ENCODE measurements around the gene SP100.
"Not testable (repeated sequence)": the region's sequence is repeated elsewhere in the genome, so short reads cannot be mapped to it uniquely, and the experiment has no call there.

The SP100 gene

DNA sequence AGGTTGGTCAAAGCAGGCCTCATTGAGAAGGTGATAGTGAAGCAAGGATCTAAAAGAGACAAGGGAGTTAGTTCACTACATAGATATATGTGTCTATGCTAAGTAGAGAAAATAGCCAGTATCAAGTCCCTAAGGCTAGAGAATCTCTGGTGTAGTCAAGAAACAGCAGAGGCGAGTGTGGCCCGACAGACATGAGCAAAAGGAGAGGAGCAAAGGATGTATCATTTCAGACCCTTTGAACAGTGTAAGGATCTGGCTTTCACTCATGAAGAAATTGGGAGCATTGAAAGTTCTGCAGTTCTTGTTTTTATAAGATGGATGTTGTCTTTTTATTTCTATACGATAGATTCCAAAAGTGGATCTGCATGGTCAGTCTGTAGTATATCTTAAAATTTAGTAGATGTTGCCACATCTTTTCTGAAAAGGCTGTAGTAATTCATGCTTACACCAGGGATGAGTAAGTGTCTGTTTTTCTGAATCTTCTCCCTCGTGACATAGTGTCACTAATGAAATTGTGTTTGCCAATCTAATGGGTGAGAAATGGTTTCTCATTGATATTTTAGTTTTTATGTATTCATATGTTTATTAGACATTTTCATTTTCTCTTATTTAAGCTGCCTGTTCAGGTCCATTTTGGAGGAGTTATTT lies 18.8 kb downstream of the SP100 start:
- TF ChIP-seq, protein P1, sequence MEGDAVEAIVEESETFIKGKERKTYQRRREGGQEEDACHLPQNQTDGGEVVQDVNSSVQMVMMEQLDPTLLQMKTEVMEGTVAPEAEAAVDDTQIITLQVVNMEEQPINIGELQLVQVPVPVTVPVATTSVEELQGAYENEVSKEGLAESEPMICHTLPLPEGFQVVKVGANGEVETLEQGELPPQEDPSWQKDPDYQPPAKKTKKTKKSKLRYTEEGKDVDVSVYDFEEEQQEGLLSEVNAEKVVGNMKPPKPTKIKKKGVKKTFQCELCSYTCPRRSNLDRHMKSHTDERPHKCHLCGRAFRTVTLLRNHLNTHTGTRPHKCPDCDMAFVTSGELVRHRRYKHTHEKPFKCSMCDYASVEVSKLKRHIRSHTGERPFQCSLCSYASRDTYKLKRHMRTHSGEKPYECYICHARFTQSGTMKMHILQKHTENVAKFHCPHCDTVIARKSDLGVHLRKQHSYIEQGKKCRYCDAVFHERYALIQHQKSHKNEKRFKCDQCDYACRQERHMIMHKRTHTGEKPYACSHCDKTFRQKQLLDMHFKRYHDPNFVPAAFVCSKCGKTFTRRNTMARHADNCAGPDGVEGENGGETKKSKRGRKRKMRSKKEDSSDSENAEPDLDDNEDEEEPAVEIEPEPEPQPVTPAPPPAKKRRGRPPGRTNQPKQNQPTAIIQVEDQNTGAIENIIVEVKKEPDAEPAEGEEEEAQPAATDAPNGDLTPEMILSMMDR (IDR thresholded peaks at IDR 0.05; ENCODE audit: borderline replicate concordance, insufficient read depth, low read depth, low read length), result no peak
- no peak overlapping the region for H3K4me3 ChIP-seq (ENCODE audit: low read depth, low read length)

DNA sequence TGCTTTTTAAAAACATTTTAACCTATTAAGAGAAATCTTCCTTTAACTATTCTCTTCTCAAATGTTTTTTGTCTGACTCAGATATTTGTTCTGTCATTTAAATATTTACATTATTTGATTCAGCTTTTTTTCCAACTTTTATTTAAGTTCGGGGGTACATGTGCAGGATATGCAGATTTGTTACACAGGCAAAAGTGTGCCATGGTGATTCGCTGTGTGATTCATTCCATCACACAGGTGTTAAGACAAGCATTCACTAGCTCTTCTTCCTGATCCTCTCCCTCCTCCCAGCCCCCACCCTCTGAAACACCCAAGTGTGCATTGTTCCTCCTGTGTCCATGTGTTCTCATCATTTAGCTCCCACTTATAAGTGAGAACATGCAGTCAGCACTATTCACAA lies 19.4 kb downstream of the SP100 start:
- H3K4me3 ChIP-seq (ENCODE audit: low read depth, low read length), result no peak overlapping the region
- TF ChIP-seq, protein P1 (IDR thresholded peaks at IDR 0.05; ENCODE audit: borderline replicate concordance, insufficient read depth, low read depth, low read length), result no peak

DNA sequence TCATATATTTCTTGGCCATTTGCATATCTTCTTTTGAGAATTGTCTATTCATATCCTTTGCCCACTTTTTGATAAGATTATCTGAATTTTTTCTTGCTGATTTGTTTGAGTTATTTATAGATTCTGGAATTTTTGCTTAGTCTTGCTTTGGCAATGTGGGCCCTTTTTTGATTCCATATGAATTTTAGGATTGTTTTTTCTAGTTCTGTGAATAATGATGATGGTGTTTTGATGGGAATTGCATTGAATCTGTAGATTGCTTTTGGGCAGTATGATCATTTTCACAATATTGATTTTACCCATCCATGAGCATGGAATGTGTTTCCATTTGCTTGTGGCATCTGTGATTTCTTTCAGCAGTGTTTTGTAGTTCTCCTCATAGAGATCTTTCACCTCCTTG lies 23.1 kb downstream of the SP100 start:
- H3K4me3 ChIP-seq (ENCODE audit: low read depth, low read length), result not testable (repeated sequence)

DNA sequence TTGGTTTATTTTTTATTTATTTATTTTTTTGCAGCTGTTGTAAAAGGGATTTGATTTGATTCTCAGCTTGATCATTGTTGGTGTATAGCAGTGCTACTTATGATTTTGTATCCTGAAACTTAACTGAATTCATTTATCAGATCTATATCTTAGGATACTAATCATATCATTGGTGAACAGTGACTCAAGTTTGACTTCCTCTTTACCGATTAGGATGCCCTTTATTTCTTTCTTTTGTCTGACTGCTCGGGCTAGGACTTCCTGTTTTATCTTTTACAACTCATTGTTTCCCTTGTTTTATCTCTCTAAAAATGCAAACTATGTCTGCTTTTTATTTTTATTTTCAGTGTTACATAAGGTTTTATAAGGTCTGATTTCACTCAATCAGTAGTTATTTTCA lies 23.6 kb downstream of the SP100 start:
- H3K4me3 ChIP-seq (ENCODE audit: low read depth, low read length), result no peak overlapping the region
- TF ChIP-seq, protein P1 (IDR thresholded peaks at IDR 0.05; ENCODE audit: borderline replicate concordance, insufficient read depth, low read depth, low read length), result no peak

DNA sequence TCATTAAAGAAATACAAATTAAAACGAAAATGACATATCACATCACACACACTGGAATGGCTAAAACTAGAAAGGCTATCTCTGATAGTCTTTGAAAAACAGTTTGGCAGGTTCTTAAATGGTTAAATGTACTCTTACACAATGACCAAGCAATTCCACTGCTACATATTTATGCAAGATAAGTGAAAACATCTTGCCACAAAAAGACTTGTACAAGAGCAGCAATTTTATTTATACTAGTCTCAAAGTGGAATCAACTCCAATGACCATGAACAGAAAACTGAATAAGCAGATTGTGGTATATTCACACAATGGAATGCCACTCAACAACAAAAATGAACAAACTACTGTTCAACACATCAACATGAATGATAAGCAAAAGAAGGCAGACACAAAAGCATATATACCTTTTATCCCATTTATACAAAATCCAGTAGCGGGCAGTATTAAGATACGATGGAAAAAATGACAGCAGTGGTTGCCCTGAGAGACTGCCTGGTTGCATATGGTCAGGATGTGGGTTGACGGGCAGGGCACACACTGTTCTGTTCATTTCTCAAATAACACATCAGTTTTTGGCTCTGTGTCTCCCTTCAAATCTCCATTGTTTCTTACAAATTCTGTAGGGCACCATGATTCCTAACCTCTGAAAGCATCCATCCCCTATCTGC lies 25.4 kb downstream of the SP100 start:
- TF ChIP-seq, protein P1 (IDR thresholded peaks at IDR 0.05; ENCODE audit: borderline replicate concordance, insufficient read depth, low read depth, low read length), result no peak
- no peak overlapping the region for H3K4me3 ChIP-seq (ENCODE audit: low read depth, low read length)

DNA sequence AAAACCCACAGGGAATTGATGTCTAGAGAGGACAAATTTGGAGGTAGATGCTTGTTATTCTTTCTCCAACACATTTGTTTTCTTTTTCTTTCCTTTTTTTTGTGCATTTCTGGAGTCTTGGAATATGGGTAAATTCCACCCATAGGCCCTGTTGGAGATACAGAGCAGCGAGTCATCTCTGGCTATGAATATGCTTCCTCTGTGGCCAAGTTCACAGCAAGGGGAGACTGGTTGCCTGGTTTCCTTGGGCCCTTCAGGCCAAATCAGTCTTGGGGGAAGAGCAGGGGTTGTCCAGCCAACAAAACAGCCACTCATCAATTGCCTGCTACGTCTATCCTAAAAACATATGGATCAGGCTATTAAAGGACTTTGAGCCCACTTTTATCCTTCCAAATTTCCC lies 27.5 kb downstream of the SP100 start:
- TF ChIP-seq, protein P1 (IDR thresholded peaks at IDR 0.05; ENCODE audit: borderline replicate concordance, insufficient read depth, low read depth, low read length), result no peak
- H3K4me3 ChIP-seq (ENCODE audit: low read depth, low read length), result no peak overlapping the region

DNA sequence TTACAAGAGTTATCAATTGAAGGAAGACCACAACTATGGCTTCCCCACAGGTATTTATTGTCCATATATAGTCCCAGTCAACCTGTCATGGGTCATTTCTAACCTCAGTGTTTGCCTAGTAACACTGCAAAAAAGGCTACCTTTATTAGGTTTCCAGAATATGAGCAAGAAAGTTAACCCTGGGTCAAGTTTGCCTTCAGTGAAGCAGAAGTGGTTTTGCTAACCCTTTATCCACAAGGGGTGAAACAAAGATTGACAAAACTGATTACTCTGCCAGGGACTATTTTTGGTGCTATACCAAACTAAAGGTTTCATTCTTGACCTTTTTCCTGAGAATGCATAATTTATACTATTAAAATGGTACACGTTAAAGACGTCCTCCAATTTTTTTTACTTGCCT lies 28.8 kb downstream of the SP100 start:
- no peak overlapping the region for H3K4me3 ChIP-seq (ENCODE audit: low read depth, low read length)
- TF ChIP-seq, protein P1 (IDR thresholded peaks at IDR 0.05; ENCODE audit: borderline replicate concordance, insufficient read depth, low read depth, low read length), result no peak

All from GM12875 (cell line).